ENCODE results near the gene DLEC1.
"Not testable (repeated sequence)": the region's sequence is repeated elsewhere in the genome, so short reads cannot be mapped to it uniquely, and the experiment has no call there.

DLEC1 gene

DNA sequence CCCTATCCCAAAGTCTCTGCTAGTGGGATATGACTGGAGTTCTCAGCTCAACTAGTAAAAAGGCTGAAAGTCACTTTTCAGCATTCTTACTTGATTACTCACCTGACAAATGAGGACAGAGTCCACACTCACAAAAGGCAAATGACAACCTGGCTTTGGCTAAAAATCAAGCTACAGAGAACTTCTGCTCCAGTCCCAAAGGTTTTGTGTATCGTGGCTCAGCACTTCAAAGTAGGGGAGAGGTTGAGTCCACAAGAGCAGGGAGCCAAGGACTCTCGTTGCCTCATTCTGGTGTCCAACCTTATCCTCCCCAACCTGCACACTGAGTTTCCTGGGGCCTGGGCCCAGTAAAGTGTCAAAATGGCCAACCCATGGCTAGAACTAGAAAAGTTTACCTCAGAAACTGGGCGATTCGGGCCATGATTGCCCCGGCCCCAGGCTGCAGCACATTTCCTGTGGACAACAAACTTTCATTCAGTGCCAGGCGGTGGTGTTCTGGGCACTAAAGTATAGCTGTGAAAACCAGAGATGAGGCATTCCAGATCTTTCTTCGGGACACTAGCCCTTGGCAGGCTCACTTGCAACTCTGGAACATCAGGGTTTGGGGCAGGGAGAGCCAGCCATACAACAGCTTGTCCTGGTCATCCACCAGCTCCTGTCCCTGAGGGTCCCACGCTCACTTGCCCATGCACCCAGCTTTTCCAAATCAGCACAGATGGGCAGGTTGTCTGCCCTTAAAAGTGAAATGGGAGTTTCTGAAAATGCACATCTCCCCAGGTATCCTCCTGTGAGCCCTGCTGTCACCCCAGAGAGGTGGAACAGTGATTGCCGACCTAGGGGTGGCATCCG lies 94.8 kb downstream of the DLEC1 start:
- Histone ChIP-seq H3K27ac (no peak overlapping the region), H3K4me3 (IDR thresholded peaks at IDR 0.05; ENCODE audit: insufficient read depth, low read depth, low read length) (no peak overlapping the region), H3K9ac (no peak overlapping the region), H4K20me1 (ENCODE audit: insufficient read depth) (no peaks in the 10 kb centered on the region), H2AFZ (ENCODE audit: low read depth) (no peak overlapping the region), H3K79me2 (ENCODE audit: insufficient read depth, low read depth) (no peaks in the 10 kb centered on the region), H3K27me3 (ENCODE audit: insufficient read depth, low read depth) (no peaks in the 10 kb centered on the region), H3K4me2 (no peak overlapping the region), H3K36me3 (ENCODE audit: insufficient read depth) (no peaks in the 10 kb centered on the region), H3K4me1 (ENCODE audit: low read depth, poor library complexity, severe bottlenecking) (peaks cover 5% of the 10 kb centered on the region)
- TF ChIP-seq, protein P1, sequence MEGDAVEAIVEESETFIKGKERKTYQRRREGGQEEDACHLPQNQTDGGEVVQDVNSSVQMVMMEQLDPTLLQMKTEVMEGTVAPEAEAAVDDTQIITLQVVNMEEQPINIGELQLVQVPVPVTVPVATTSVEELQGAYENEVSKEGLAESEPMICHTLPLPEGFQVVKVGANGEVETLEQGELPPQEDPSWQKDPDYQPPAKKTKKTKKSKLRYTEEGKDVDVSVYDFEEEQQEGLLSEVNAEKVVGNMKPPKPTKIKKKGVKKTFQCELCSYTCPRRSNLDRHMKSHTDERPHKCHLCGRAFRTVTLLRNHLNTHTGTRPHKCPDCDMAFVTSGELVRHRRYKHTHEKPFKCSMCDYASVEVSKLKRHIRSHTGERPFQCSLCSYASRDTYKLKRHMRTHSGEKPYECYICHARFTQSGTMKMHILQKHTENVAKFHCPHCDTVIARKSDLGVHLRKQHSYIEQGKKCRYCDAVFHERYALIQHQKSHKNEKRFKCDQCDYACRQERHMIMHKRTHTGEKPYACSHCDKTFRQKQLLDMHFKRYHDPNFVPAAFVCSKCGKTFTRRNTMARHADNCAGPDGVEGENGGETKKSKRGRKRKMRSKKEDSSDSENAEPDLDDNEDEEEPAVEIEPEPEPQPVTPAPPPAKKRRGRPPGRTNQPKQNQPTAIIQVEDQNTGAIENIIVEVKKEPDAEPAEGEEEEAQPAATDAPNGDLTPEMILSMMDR (conservative IDR thresholded peaks at IDR 0.05; ENCODE audit: low read depth, low read length), result no peak

DNA sequence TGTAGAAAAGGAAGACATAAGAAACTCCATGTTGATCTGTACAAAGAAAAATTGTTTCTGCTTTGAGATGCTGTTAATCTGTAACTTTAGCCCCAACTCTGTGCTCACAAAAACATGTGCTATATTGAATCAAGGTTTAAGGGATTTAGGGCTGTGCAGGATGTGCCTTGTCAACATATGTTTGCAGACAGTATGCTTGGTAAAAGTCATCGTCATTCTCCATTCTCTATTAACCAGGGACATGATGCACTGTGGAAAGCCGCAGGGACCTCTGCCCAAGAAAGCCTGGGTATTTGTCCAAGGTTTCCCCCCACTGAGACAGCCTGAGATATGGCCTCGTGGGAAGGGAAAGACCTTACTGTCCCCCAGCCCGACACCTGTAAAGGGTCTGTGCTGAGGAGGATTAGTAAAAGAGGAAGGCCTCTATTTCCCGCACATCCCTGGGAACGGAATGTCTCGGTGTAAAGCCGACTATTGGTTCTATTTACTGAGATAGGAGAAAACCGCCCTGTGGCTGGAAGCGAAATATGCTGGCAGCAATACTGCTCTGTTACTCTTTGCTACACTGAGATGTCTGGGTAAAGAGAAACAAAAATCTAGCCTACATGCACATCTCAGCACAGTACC lies 95.6 kb downstream of the DLEC1 start:
- H3K4me3 ChIP-seq (IDR thresholded peaks at IDR 0.05; ENCODE audit: insufficient read depth, low read depth, low read length); H3K4me1 ChIP-seq (ENCODE audit: low read depth, poor library complexity, severe bottlenecking); H3K36me3 ChIP-seq (ENCODE audit: insufficient read depth); H3K9ac ChIP-seq; H2AFZ ChIP-seq (ENCODE audit: low read depth); H3K79me2 ChIP-seq (ENCODE audit: insufficient read depth, low read depth); H3K27me3 ChIP-seq (ENCODE audit: insufficient read depth, low read depth); H4K20me1 ChIP-seq (ENCODE audit: insufficient read depth); H3K4me2 ChIP-seq; H3K27ac ChIP-seq: not testable (repeated sequence)

DNA sequence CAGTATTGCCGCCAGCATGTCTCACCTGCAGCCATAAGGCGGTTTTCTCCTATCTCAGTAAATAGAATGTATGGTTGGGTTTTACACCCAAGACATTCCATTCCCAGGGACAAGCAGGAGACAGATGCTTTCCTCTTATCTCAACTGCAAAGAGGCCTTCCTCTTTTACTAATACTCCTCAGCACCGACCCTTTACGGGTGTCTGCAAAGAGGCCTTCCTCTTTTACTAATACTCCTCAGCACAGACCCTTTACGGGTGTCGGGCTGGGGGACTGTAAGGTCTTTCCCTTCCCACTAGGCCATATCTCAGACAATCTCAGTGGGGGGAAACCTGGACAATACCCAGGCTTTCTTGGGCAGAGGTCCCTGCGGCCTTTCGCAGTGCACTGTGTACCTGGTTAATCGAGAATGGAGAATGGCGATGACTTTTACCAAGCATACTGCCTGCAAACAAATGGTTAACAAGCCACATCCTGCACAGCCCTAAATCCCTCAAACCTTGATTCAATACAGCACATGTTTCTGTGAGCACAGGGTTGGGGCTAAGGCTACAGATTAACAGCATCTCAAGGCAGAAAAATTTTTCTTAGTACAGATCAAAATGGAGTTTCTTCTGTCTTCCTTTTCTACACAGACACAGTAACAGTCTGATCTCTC lies 96.7 kb downstream of the DLEC1 start:
- H3K9ac ChIP-seq; H2AFZ ChIP-seq (ENCODE audit: low read depth); H3K36me3 ChIP-seq (ENCODE audit: insufficient read depth); H3K27me3 ChIP-seq (ENCODE audit: insufficient read depth, low read depth); H4K20me1 ChIP-seq (ENCODE audit: insufficient read depth); H3K27ac ChIP-seq; H3K4me1 ChIP-seq (ENCODE audit: low read depth, poor library complexity, severe bottlenecking); H3K79me2 ChIP-seq (ENCODE audit: insufficient read depth, low read depth); H3K4me3 ChIP-seq (IDR thresholded peaks at IDR 0.05; ENCODE audit: insufficient read depth, low read depth, low read length): not testable (repeated sequence)
- peak overlapping the region; percentile 68 for H3K4me2 ChIP-seq

DNA sequence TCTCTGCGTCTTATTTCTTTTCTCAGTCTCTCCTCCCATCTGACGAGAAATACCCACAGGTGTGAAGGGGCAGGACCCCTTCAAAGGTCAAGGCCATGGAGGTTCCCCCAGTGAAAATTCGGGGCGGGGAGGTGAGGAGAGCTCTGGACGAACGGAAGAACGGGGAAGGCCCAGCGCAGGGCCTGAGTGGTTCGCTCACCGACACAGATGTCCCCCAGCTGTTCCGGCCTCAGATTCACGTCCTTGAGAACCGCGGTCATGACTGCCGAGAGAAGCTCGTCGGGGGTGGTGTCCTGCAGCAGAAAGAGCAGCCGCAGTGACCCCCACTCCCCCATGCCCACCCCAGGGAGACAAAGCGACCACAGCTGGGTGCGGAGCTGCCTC lies 97.4 kb downstream of the DLEC1 start:
- Histone ChIP-seq H3K79me2 (ENCODE audit: insufficient read depth, low read depth) (no peaks in the 10 kb centered on the region), H3K9ac (peak overlapping the region; percentile 58; the same call in 1 of the 2 replicates), H4K20me1 (ENCODE audit: insufficient read depth) (no peaks in the 10 kb centered on the region), H3K27ac (no peak overlapping the region), H2AFZ (ENCODE audit: low read depth) (peak overlapping the region; percentile 81), H3K27me3 (ENCODE audit: insufficient read depth, low read depth) (no peaks in the 10 kb centered on the region), H3K4me2 (peak overlapping the region; percentile 68), H3K4me1 (ENCODE audit: low read depth, poor library complexity, severe bottlenecking) (peaks cover 5% of the 10 kb centered on the region), H3K4me3 (IDR thresholded peaks at IDR 0.05; ENCODE audit: insufficient read depth, low read depth, low read length) (no peak overlapping the region), H3K36me3 (ENCODE audit: insufficient read depth) (no peaks in the 10 kb centered on the region)
- TF ChIP-seq, protein P1 (conservative IDR thresholded peaks at IDR 0.05; ENCODE audit: low read depth, low read length), result no peak

DNA sequence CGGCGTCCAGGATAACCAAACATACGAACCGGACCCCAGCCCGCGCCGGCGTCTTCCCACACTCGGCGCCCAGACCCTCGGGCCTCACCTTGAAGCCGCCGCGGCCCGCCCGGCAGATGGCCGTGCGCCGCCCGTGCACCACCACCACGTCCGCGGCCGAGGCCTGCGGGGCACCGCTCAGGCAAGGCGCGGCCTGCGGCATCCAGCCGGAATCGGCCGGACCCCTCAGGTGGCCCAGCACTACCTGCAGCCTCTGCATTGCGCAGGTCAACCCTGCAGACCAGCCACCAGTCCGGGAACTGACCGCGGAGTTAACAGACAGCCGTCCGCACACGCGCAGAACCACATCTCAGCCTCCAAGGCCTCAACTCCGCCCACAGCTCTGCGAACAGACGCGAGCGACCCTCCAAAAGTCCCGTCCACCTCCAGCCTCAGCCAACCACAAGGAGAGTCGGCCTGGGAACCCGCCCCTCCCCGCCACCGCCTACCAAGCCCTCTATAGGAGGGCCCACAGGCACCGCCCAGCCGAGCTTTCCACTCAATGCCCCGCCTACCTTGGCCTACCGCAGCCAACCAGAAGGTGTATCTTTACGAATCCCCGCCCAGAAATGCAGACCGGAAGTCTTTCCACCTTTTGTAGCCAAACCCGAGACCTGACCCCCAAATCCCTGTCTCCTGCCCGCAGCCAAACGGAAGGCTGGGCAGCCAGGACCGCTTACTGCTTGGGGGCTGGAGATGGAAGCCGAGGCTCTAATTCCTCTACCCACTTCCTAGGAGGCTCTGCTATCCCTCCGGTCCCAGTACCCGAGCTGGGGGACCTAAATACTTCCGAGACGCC lies 98.0 kb downstream of the DLEC1 start, which contains the start of gene ACAA1:
Gene ACAA1 (minus strand): TSS at position 351 of the 838 bp plus-strand sequence. CDS start 92 bp downstream, at position 259.
- H3K4me2 ChIP-seq, result peak within 1 kb of the TSS; percentile 76
- H3K27ac ChIP-seq, result no peak within 1 kb of the TSS
- no peaks in the 10 kb centered on the region for H3K79me2 ChIP-seq (ENCODE audit: insufficient read depth, low read depth)
- no peak within 1 kb of the TSS for H3K4me3 ChIP-seq (IDR thresholded peaks at IDR 0.05; ENCODE audit: insufficient read depth, low read depth, low read length)
- TF ChIP-seq, protein P1 (conservative IDR thresholded peaks at IDR 0.05; ENCODE audit: low read depth, low read length), result no peak
- peak within 1 kb of the TSS; percentile 58; the same call in 1 of the 2 replicates for H3K9ac ChIP-seq
- H4K20me1 ChIP-seq (ENCODE audit: insufficient read depth), result no peaks in the 10 kb centered on the region
- H2AFZ ChIP-seq (ENCODE audit: low read depth), result peak within 1 kb of the TSS; percentile 81
- H3K36me3 ChIP-seq (ENCODE audit: insufficient read depth), result no peaks in the 10 kb centered on the region
- H3K4me1 ChIP-seq (ENCODE audit: low read depth, poor library complexity, severe bottlenecking), result peaks cover 5% of the 10 kb centered on the region
- no peaks in the 10 kb centered on the region for H3K27me3 ChIP-seq (ENCODE audit: insufficient read depth, low read depth)

Data from KMS-11 (cell line).